Upper lobe of right lung (tissue), 1 donor: ENCODE data around the gene TAF4. TPM values are rescaled to one million over a fixed set of nuclear protein-coding genes. Genes with fewer than 3 reads are reported as not detected.
A peak's percentile ranks its signal among the peaks of the same experiment; 100 is the strongest.

Experiments used
- ATAC-seq: fragments of 200-7000 bp; cut with Tn5 transposase; one replicate; pipeline ENCODE4 v1.9.1; 2020; ENCODE audit warnings: mild to moderate bottlenecking, moderate library complexity
- DNase-seq: peaks from one replicate; pipeline ENCODE4 v3.0.0-alpha.2; 2020
- H3K27ac ChIP-seq: fragments of 200-600 bp; one replicate; pipeline ENCODE4 v1.8.0; 2022
- H3K27me3 ChIP-seq: fragments of 200-600 bp; one replicate; pipeline ENCODE4 v1.8.0; 2022; ENCODE audit warnings: mild to moderate bottlenecking
- H3K36me3 ChIP-seq: fragments of 200-600 bp; one replicate; pipeline ENCODE4 v1.8.0; 2022
- H3K4me1 ChIP-seq: fragments of 200-600 bp; one replicate; pipeline ENCODE4 v1.8.0; 2022
- H3K4me3 ChIP-seq: fragments of 200-600 bp; one replicate; pipeline ENCODE4 v1.8.0; 2022; ENCODE audit warnings: mild to moderate bottlenecking
- H3K9me3 ChIP-seq: fragments of 200-600 bp; one replicate; pipeline ENCODE4 v1.8.0; 2022
- intact Hi-C: fragments of 100-400 bp; cut with DNase I; formaldehyde crosslinking; loops from one replicate; pipeline ENCODE4 v1.11.0; 2022
- total RNA-seq: library from RNA; stranded (reverse); fragmentation: NEBNext Ultra II Directional; extraction: Animal tissue kit (Norgen Biotek cat#: 25700); gene quantifications from one replicate; pipeline ENCODE4 v1.2.1, GENCODE V29; 2021
- TF ChIP-seq, protein P1 (sequence below): fragments of 200-600 bp; IDR thresholded peaks from one replicate; pipeline ENCODE4 v1.8.0; 2022; ENCODE audit warnings: antibody characterized with exemption
- donor health status: DM: no; HTN: yes; CAD: no; lungs with severe emphysema.

The TAF4 gene
- total RNA-seq, 1 donor from 2014 or later, result 19.6 TPM

- DNase-seq (peak; percentile 56), ATAC-seq (no peak)
- Histone ChIP-seq H3K4me3 (no peak overlapping the region), H3K27me3 (no peaks in the 10 kb centered on the region), H3K4me1 (peaks cover 7% of the 10 kb centered on the region), H3K9me3 (no peaks in the 10 kb centered on the region), H3K36me3 (no peaks in the 10 kb centered on the region), H3K27ac (no peak overlapping the region)
- TF ChIP-seq, protein P1, sequence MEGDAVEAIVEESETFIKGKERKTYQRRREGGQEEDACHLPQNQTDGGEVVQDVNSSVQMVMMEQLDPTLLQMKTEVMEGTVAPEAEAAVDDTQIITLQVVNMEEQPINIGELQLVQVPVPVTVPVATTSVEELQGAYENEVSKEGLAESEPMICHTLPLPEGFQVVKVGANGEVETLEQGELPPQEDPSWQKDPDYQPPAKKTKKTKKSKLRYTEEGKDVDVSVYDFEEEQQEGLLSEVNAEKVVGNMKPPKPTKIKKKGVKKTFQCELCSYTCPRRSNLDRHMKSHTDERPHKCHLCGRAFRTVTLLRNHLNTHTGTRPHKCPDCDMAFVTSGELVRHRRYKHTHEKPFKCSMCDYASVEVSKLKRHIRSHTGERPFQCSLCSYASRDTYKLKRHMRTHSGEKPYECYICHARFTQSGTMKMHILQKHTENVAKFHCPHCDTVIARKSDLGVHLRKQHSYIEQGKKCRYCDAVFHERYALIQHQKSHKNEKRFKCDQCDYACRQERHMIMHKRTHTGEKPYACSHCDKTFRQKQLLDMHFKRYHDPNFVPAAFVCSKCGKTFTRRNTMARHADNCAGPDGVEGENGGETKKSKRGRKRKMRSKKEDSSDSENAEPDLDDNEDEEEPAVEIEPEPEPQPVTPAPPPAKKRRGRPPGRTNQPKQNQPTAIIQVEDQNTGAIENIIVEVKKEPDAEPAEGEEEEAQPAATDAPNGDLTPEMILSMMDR, result no peak
- intact Hi-C loops, result no loop called here
Measured at GRCh38 chr20:62048821-62049291, 16.8 kb downstream of the TAF4 start.

DNA sequence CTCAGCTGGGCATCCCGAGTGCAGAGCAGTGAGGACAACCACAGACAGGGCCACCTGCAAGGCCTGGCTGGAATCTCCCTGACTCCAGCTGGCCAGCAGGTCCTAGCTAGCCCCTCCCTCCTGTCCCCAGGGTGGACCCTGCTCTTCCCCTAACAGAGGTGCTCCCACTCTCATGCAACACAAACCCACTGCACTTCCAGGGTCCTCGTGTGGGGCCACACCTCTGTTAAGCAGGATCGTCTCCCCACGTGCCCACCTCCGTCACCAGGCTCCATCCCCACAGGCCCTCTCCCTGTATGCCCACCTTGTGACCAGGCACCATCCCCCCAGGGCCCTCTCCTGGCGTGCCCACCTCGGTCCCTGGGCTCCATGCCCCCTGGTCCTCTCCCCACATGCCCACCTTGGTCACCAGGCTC lies 17.3 kb downstream of the TAF4 start:
- H3K36me3 ChIP-seq, result no peaks in the 10 kb centered on the region
- no peak overlapping the region for H3K27ac ChIP-seq
- intact Hi-C loops, result no loop called here
- no peak overlapping the region for H3K4me3 ChIP-seq
- no peaks in the 10 kb centered on the region for H3K9me3 ChIP-seq
- peak; percentile 54 for DNase-seq
- no peaks in the 10 kb centered on the region for H3K27me3 ChIP-seq
- TF ChIP-seq, protein P1, result no peak
- H3K4me1 ChIP-seq, result peaks cover 7% of the 10 kb centered on the region
- ATAC-seq, result no peak

GRCh38 chr20:62047666-62048345 lies 17.9 kb downstream of the TAF4 start:
- intact Hi-C loops, result no loop called here
- Histone ChIP-seq H3K27me3 (no peaks in the 10 kb centered on the region), H3K9me3 (no peaks in the 10 kb centered on the region), H3K4me3 (no peak overlapping the region), H3K27ac (no peak overlapping the region), H3K36me3 (no peaks in the 10 kb centered on the region), H3K4me1 (peaks cover 7% of the 10 kb centered on the region)
- TF ChIP-seq, protein P1, result no peak
- ATAC-seq, result no peak
- peak; percentile 48 for DNase-seq

DNA sequence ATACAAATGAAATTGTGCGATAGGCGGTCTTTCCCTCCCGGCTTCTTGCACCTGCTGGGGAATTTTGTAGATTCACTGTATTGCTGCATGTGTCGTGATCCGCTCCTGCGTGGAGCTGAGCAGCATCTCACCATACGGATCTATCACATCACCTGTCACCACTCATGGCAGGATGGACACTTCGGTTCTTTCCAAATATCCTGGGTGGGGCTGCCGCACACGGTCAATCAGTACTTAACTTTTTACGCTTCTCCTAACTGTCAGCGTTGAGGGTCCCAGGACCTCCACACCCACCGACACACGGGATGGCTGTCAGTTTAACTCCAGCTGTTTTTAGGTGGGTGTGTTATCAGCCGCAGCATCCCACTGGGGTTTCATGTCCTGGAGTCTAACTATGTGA lies 19.2 kb downstream of the TAF4 start:
- Histone ChIP-seq H3K4me1 (peaks cover 7% of the 10 kb centered on the region), H3K4me3 (no peak overlapping the region), H3K36me3 (no peaks in the 10 kb centered on the region), H3K27me3 (no peaks in the 10 kb centered on the region), H3K27ac (no peak overlapping the region), H3K9me3 (no peaks in the 10 kb centered on the region)
- intact Hi-C loops, result no loop called here
- DNase-seq (no peak), ATAC-seq (no peak)
- TF ChIP-seq, protein P1, result no peak

- ATAC-seq, result no peak
- H3K27ac ChIP-seq, result no peak overlapping the region
- H3K4me1 ChIP-seq, result peaks cover 7% of the 10 kb centered on the region
- no peak for DNase-seq
- no peaks in the 10 kb centered on the region for H3K27me3 ChIP-seq
- TF ChIP-seq, protein P1, result no peak
- no peaks in the 10 kb centered on the region for H3K9me3 ChIP-seq
- H3K36me3 ChIP-seq, result no peaks in the 10 kb centered on the region
- H3K4me3 ChIP-seq, result no peak overlapping the region
- intact Hi-C loops, result no loop called here
Measured at GRCh38 chr20:62045529-62046285, 20.0 kb downstream of the TAF4 start.
